Fibroblast of skin of scalp (primary cell): ENCODE measurements around the gene ARFGAP1.
"Not testable (repeated sequence)": the region's sequence is repeated elsewhere in the genome, so short reads cannot be mapped to it uniquely, and the experiment has no call there.

Source experiments
- DNase-seq: peaks from one replicate; pipeline ENCODE4 v3.0.0-alpha.2; 2013

ARFGAP1 gene

DNA sequence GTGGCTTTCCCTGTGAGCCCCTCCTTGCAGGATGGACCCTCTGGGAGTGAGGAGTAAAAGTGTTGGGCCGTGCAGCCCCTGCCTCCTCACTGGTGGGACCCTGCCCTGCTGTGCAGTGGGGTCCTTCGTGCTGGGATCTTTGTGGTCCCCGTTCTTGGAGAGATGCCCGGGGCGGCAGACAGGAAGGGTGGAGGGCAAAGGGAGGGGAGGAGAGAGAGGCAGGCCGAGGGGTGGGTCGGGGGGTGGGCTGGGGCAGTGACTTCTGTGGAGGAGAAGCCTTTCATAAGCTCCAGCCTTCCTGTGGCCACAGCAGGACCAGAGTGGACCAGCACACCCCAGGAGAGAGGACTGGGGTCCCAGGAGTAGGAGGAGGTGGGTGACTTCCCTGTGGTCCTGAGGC, 20.3 kb downstream of the ARFGAP1 start, which contains the start of gene COL20A1:
Gene COL20A1, plus strand, starts transcription at position 283 of the 400 bp plus-strand sequence. CDS start 1,922 bp downstream, outside the sequence.
- DNase-seq: no peak

DNA sequence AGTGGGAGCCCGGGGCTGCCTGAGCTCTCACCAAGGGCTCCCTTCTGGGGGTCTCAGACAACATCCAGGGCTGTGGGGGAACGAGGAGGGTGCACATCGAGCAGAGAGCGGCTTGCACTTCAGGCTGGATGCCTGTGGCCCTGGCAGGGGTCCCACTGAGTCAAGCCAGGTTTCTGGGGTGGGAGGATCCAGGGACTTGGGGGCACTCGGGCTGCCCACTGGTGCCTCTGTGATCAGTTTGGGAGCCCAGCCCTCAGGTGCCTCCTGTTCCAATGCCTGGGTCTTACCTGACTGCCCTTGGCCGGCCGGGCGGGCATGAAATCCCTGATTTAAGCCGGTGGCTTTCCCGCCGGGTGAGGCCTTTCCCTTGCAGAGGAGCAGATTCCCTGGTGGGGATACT, 20.8 kb downstream of the ARFGAP1 start:
- DNase-seq: no peak

DNA sequence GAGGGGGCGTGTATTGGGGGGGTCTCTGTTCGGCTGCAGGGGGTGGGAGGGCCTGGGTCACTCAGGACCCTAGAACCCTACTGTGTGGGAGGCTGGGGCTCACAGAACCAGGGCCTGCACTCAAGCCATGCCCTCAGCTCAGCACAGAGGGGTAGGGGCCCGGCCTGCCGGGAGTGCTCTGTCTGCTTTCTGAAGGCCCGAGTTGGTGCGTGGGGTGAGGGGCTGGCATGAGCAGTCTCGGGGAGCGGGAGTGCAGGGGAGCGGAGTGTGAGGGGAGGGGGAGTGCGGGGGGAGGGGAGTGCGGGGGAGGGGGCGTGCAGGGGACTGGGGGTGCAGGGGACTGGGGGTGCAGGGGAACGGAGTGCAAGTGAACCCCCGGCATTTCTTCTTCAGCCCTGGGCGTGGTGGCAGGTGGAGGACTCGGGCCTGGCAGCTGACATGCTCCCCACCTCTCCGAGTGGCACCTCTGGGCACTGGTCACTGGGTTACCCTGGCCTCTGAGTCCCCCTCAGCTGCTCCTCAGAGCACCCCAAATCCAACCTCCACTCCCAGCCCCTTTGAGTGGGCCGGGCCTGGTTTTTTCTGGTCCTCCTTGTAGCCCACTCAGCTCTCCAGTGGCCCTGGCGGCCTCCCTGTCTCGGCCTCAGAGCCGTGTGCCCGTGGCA, 21.4 kb downstream of the ARFGAP1 start:
- no peak for DNase-seq

DNA sequence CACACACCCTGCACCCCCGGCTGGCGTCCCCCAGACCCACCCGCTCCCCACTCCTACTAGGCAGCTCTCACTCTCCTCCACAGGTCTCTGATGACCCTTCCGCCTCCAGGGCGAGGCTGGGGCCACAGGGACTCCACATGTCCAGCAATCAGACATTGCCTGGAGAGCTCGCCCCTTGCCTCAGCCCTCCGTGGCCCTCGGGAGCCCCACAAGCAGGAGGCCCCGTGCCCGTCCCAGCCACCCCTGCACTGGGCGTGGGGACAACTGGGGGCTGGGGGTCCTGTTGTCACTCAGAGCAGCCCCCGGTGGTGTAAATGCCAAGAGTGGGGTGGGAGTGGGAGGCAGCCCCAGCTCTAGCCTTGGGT, 21.9 kb downstream of the ARFGAP1 start:
- DNase-seq: no peak

DNA sequence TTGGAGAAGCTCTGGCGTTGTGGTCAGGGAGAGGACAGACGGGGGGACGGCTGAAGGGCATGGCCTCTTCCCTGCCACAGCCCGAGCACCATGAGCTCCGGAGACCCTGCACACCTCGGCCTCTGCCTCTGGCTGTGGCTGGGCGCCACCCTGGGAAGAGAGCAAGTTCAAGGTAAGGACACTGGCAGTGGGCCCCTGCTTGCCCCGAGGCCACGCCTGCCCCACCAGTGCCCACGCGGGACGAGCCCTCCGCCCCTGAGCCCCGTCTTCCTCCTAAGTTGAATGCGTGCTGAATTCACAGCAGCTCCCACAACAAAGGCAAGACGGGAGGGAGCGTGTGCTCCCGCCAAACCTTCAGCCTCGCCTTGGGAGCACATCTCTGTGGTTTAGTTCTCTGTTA, 22.4 kb downstream of the ARFGAP1 start:
- no peak for DNase-seq

DNA sequence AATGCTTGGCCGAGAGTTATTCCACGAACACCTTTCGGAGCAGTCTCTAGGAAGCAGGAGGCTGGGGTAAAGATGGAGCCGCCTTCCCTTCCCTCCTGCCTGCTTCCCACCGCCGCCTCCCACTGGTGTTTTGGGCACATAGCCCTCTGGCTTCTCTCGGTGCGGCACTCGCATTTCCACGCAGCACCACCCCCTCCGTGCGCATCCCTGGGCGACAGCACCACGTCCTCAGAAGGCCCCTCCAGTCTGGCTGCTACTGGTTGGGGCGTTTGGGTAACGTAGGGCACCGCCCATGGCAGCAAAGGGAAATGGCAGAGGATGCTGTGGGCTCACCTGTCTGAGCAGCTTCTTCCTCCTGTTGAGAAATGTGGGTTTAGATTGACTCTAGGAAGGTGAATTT, 22.8 kb downstream of the ARFGAP1 start:
- no peak for DNase-seq

DNA sequence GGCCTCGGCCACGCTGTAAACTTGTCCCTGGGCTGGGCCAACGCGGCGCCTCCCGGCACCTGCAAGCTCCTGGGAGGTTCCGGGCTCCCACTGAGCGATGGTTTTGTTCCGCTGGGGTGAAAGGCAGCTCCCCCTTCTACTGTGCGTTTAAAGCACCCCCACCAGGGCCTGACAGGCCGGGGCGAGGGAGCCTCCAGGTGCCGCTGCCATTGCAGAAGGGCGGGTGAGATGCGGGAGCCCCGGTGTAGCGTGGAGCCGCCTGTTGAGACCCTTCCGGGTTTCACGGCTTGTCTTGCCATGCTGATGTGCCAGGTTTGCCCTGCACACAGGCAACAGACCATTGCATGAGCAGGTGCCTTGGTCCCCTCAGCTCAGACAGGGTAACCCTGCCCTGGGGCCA, 23.2 kb downstream of the ARFGAP1 start:
- DNase-seq: no peak

DNA sequence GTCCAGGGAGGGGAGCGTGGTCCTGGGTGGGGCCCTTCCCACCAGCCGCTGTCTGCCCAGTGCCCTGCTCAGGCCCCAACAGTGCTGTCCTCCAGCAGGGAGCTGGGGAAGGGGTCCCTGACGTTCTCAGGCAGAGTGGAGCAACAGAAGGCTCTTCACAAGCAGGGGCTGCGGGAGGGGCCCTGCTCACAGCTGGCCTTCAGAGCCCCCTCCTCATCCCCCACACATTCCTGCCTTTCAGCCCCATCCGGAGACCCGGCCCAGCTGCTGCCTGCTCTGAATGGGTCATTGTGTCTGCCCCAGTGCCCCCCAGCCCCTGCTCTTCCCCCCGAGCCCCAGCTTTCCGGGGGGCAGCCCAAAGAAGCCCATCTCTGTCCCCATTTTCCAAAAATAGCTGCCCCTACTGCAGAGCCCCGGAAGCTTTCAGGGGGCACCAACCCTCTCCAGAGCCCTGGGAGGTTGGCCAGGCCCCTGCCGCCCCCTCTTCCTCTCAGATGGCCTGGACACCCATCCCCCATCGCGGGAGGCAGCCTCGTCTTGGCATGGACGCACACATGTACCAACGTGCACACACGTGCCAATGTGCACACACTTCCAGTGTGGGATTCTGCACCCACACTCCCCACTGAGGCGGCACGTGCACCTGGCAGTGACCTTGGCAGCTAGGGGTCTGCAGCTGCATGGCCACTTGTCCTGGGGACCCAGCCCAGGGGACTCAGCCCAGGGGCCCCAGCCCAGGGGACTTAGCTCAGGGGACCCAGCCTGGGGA, 24.1 kb downstream of the ARFGAP1 start:
- DNase-seq: no peak

DNA sequence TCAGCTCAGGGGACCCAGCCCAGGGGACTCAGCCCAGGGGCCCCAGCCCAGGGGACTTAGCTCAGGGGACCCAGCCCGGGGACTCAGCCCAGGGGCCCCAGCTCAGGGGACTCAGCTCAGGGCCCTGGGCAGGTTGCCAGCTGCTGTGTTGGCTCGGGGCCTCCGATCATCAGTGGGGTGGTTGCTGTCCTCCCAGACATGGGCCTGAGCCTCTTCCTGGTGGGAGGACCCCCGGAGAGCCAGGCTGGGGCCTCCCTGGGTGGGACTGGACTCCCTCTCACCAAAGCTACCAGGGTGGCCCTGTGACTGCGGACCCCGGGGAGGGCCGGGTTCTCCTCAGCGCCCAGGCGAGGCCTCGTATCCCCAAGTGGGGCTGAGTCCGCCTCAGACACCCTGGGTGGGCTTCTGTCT, 24.8 kb downstream of the ARFGAP1 start:
- no peak for DNase-seq

DNA sequence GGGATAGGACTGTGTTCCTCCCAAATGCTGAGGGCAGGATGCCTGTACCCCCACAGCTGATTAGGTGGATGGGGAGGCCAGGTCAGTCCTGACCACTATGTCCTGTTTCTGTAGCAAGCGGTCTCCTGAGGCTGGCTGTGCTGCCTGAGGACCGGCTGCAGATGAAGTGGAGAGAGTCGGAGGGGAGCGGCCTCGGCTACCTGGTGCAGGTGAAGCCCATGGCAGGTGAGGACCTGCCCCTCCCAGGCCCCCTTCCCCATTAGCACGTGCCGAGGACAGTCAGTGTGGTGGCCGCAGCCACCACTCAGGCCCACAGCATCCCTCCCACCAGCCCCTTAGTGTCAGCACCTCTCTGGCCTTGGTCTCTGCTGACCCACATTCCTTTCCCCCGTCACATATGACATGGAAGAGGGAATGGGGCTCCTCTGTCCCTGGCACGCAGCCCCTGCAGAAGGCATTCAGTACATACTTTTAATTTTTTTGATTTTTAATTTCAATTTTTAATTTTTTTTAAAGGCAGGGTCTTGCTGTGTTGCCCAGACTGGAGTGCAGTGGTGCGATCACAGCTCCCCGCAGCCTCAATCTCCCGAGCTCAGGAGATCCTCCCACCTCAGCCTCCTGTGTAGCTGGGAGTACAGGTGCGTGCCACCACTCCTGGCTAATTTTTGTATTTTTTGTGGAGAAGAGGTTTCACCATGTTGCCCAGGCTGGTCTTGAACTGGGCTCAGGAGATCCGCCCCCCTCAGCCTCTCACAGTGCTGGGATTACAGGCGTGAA, 25.4 kb downstream of the ARFGAP1 start:
- no peak for DNase-seq

DNA sequence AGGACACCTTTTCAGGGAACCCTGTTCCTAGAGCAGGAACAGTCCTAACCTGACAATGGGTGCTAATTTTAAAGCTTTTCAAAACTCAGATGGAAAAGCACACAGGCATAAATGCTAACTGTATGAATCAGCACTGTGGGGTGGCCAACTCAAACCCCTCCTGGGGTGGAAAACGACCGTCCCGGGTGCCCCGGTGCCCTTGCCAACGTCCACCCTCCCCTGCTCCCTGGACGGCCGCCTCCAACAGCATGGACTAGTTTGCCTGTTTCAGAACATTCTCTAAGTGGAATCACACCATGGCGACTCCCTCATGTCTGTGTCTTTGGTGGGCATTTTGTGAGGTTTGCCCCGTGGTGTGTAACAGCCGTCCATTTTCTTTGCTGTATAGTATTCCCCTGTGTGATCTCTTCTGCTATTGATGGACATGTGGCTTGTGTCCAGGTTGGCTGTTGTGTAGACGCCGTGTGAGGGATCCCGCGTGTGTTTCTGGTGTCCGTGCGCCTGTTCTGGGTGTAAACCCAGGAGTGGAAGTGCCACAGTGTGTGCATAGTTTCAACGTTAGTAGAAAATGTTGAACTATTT, 26.2 kb downstream of the ARFGAP1 start:
- DNase-seq: no peak

DNA sequence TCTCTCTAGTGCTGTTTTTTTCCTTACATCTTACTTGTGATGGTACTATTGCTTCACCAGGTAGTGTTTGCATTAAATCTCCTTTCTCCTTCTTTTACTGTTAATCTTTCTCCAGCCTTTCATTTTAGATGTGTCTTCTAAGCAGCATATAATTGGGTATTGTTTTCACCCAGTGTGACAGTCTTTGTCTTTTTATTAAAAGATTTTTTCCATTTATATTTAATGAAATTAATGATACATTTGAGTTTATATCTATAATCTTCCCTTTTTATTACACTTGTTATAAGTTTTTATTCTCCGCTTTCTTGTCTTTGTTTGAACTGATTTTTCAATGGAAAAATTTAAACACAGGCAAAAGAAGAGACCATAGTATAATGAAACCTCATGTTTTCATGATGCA, 29.1 kb downstream of the ARFGAP1 start:
- DNase-seq: no peak

DNA sequence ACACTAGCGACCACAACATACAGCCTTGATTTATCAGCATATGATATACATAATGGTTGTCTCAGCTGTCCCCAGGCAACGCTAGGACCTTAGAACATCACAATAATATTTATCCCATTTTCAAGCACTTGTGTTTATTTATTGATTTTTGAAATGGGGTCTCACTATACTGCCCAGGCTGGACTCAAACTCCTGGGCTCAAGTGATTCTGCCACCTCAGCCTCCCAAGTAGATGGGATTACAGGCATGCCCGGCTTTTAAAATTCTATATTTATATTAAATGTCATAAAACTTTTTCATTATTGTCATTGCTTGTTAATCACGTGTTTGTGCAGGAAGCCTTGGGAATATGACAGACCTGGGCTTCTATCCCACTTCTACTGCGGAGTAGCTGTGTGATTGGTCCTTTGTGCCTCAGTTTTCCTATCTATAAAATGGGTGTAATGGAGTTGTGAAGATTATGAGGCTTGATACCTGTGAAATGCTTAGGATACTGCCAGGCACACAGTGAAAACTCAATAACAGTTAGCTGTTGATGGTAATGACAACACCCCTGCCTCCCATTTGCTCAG, 30.6 kb downstream of the ARFGAP1 start:
- DNase-seq: no peak

DNA sequence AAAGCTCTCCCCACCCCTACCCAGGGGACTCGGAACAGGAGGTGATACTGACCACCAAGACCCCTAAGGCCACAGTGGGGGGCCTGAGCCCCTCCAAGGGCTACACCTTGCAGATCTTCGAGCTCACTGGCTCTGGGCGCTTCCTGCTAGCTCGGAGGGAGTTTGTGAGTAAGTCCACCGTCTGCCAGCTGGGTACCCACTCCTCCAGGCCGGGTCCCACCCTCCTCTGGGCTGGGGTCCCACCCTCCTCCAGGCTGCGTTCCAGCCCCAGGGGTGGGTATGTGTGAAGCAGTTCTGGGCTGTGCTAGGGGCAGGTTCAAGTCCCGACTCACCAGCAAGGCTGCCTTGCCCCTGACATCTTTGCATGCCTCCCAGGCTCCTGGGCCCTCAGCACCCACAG, 32.8 kb downstream of the ARFGAP1 start:
- no peak for DNase-seq

DNA sequence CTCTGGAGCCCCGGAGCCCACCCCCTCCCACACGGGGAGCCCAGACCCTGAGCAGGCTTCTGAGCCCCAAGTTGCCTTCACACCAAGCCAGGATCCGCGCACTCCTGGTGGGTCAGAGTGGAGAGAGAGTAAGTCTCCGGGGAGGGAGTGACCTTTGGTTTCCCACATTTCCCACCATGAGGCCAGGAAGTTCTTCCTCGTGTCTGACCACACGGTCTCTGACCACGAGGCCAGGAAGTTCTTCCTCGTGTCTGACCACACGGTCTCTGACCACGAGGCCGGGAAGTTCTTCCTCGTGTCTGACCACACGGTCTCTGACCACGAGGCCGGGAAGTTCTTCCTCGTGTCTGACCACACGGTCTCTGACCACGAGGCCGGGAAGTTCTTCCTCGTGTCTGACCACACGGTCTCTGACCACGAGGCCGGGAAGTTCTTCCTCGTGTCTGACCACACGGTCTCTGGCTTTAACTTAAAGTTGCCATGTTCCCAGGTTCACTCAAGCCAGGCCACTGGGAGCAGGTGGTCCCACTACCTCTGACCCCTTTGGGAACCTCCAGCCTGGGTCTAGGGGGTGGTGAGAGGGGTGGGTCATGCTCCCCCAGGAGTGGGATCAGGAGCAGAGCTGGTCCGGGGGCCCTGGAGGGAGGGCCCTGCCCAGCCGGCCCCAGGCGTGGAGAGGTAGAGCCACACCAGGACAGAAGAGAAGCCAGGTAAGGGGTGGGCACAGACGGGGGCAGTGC, 33.5 kb downstream of the ARFGAP1 start:
- DNase-seq: not testable (repeated sequence)

DNA sequence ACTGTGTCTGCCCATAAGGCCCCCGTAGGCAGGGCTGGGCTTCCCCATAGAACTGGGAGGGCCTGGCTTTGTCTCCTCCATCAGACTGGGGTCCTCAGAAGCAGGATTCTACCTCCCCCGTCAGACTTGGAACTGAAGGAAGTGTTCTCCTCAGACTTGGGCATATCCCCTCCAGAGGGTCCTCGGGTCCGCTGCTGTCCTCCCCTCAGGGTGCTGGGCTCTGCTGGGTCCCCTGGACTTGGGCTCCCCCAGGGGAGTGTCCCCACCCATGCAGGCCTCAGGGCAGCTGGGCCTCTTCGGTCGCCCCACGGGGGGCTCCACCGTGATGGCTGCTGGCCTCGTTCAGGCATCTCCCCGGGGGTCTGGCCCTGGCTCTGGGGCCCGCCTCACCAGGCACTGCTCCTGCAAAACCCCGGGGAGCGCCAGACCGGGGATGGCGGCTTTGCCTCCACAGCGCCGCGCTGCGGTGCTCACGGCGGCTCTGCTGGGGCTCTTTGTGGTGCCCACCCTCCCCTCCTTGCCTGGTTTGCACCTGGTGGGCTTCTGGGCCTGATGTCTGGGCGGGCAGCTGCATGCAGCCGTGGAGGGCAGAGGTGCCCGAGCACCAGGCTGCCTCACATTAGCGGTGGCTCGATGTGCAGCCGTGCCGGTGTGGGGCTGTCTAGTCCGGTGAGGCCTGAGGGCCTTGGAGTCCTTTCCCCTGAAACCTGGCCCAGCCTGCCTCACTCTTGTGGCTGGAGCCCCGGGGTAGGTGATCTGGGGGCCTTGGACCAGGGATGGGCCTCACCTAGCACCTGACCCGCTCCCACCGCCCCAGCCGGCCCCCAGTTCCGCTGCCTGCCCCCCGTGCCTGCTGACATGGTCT, 34.3 kb downstream of the ARFGAP1 start:
- no peak for DNase-seq

DNA sequence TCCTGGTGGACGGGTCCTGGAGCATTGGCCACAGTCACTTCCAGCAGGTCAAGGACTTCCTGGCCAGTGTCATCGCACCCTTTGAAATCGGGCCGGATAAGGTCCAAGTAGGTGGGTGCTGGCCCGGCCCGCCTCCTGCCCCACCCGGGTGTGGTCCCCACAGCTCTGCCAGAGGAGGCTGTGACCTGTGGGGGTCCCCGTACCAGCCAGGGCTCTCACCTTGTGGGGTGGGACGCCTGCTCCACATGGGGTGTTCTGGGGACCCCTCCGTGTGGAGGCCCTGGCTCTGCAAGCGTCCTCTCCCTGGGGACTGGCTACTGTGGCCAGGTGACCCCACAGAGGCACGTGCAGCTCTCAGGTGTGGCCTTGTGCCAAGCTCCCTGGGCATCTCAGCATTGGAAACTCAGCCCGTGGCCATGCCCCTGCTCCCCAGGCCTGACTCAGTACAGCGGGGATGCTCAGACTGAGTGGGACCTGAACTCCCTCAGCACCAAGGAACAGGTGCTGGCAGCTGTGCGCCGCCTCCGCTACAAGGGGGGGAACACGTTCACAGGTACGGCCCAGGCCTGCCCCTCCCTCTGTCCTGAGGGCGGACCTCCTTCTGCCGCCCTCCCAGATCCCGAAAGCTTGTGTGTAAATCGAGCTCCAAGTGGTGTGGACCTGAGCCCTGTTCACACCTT, 35.1 kb downstream of the ARFGAP1 start:
- no peak for DNase-seq

DNA sequence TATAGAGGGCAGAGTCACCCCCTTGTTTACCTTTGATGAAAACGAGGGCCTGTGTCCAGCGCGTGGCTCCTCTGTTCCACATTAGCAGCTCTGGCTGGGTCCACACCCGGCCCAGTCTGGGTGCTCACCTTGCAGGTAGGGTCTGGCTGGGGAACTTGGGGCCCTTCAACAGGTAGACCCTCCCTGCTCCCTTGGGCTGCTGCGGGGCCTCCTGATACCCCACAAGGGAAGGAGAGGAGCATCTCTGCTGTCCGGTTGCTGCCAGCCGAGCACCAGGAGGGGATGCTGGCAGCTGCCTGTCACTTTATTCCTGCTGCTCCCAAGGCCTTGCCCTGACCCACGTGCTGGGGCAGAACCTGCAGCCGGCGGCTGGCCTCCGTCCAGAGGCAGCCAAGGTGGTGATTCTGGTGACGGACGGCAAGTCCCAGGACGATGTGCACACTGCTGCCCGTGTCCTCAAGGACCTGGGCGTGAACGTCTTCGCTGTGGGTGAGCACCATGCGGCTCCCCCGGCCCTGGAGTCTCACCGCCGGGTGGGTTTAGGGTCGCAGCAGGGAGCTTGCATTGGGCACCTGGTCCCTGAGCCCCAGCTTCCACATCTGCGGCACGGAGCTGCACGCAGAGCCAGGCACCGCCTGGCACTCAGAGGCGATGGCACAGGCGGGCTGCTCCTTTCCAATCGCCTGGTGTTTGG, 35.8 kb downstream of the ARFGAP1 start:
- DNase-seq: no peak

DNA sequence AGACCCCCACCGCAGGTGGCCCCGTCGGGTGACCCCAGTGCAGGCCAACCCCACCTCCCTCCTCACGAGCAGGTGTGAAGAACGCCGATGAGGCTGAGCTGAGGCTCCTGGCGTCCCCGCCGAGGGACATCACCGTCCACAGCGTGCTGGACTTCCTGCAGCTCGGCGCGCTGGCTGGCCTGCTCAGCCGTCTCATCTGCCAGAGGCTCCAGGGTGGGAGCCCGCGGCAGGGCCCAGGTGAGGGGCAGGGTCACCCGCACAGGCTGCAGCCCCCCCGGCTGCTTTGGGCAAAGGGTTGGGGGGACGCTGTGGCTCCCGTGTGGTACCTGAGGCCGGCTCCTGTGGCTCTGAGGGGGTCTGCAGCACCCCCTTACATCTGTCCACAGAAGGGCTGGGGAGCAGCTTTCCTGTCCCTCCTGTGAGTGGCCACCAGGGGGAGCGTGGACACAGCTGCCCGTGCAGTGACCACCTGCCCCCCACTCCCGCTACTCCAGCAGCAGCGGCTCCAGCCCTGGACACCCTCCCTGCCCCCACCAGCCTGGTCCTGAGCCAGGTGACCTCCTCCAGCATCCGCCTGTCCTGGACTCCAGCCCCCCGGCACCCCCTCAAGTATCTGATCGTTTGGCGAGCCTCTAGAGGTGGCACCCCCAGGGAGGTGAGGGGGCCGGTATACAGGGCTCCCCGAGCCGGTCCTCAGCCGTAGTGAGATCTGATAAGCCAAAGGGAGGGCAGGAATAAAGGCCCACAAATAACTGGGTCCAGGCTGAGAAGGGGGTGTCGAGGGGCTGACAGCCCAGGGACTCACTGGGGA, 36.9 kb downstream of the ARFGAP1 start:
- peak; percentile 24 for DNase-seq
